Activated CD8-positive, alpha-beta memory T cell treated with anti-CD3 and anti-CD28 coated beads, Interleukin-2, amount 50 U/mL, for 48 hours (primary cell): Measurements from ENCODE around the gene OR2C1.

ENCODE experiments used
- DNase-seq: peaks from one replicate; pipeline ENCODE4 v3.0.0-alpha.2; 2020

OR2C1 gene

GRCh38 chr16:3400779-3401688, 45.3 kb downstream of the OR2C1 start, which contains the start of the genes ZNF174 and ZSCAN32:
Gene ZNF174 (plus strand): TSS chr16:3401215. CDS start chr16:3402005, 790 bp downstream.
Gene ZSCAN32 (minus strand): TSS chr16:3401004. CDS start chr16:3397557, 3,447 bp downstream.
- DNase-seq: peak; percentile 97

- DNase-seq: no peak
Observed at GRCh38 chr16:3401719-3402397, 46.2 kb downstream of the OR2C1 start.
